Measurements from ENCODE around the gene VAMP8.
A peak's percentile ranks its signal among the peaks of the same experiment; 100 is the strongest.

Gene VAMP8

GRCh38 chr2:85549826-85550225 lies 27.6 kb upstream of the VAMP8 start:
- Histone ChIP-seq H3K4me1 (peaks cover 0 to 1% (median 0%) of the 10 kb centered on the region in 4 donors), H3K4me3 (no peak overlapping the region), H3K27me3 (no peaks in the 10 kb centered on the region), H3K9me3 (no peaks in the 10 kb centered on the region), H3K27ac (peak overlapping the region in 1 of 2 donors; percentile 8), H3K36me3 (peaks cover 58 to 79% (median 75%) of the 10 kb centered on the region in 3 donors)
- intact Hi-C loops (cut with DNase I; ENCODE audit: low total_unique reads), result no loop called here
- no peak for DNase-seq
- no peak for TF ChIP-seq CTCF (IDR thresholded peaks at IDR 0.05)

- H3K4me3 ChIP-seq, result no peak overlapping the region
- no peaks in the 10 kb centered on the region for H3K4me1 ChIP-seq
- H3K27ac ChIP-seq, result peak overlapping the region in 1 of 2 donors; percentile 8
- peak in 1 of 2 donors; percentile 31 for DNase-seq
- no peaks in the 10 kb centered on the region for H3K9me3 ChIP-seq
- intact Hi-C loops (cut with DNase I; ENCODE audit: low total_unique reads), result no loop called here
- TF ChIP-seq CTCF (IDR thresholded peaks at IDR 0.05), result no peak
- H3K36me3 ChIP-seq, result peaks cover 52 to 79% (median 74%) of the 10 kb centered on the region in 3 donors
- no peaks in the 10 kb centered on the region for H3K27me3 ChIP-seq
Measured at GRCh38 chr2:85550486-85550885, 26.9 kb upstream of the VAMP8 start.

GRCh38 chr2:85551698-85552678 lies 25.4 kb upstream of the VAMP8 start:
- intact Hi-C loops (cut with DNase I; ENCODE audit: low total_unique reads), result loop anchor here (2.0 kb wide), 1 partner anchor 131 kb away; no protein-coding TSS in a partner anchor
- DNase-seq, result peak; percentile 87 to 88
- Histone ChIP-seq H3K36me3 (peaks cover 41 to 72% (median 66%) of the 10 kb centered on the region in 3 donors), H3K27me3 (no peaks in the 10 kb centered on the region), H3K4me1 (no peaks in the 10 kb centered on the region), H3K9me3 (no peaks in the 10 kb centered on the region), H3K27ac (peak overlapping the region in 1 of 2 donors; percentile 23), H3K4me3 (no peak overlapping the region)
- peak; percentile 86 to 95 for TF ChIP-seq CTCF (IDR thresholded peaks at IDR 0.05)

- TF ChIP-seq CTCF (IDR thresholded peaks at IDR 0.05), result no peak
- intact Hi-C loops (cut with DNase I; ENCODE audit: low total_unique reads), result loop anchor here (2.0 kb wide), 1 partner anchor 132 kb away; no protein-coding TSS in a partner anchor
Measured at GRCh38 chr2:85553184-85553583, 24.2 kb upstream of the VAMP8 start.

GRCh38 chr2:85554980-85555612 lies 22.3 kb upstream of the VAMP8 start:
- H3K4me3 ChIP-seq, result no peak overlapping the region
- intact Hi-C loops (cut with DNase I; ENCODE audit: low total_unique reads), result no loop called here

More at GRCh38 chr2:85553184-85553583, 24.2 kb upstream of the VAMP8 start:
- no peaks in the 10 kb centered on the region for H3K9me3 ChIP-seq
- H3K4me1 ChIP-seq, result no peaks in the 10 kb centered on the region
- no peak overlapping the region for H3K4me3 ChIP-seq
- no peak overlapping the region for H3K27ac ChIP-seq
- no peaks in the 10 kb centered on the region for H3K27me3 ChIP-seq
- peaks cover 38 to 82% (median 69%) of the 10 kb centered on the region in 3 donors for H3K36me3 ChIP-seq
- no peak for DNase-seq

More at GRCh38 chr2:85554980-85555612, 22.3 kb upstream of the VAMP8 start:
- peaks cover 0 to 15% (median 6%) of the 10 kb centered on the region in 4 donors for H3K4me1 ChIP-seq
- no peak overlapping the region for H3K27ac ChIP-seq
- TF ChIP-seq CTCF (IDR thresholded peaks at IDR 0.05), result no peak
- no peak for DNase-seq
- no peaks in the 10 kb centered on the region for H3K9me3 ChIP-seq
- H3K27me3 ChIP-seq, result no peaks in the 10 kb centered on the region
- H3K36me3 ChIP-seq, result peaks cover 36 to 82% (median 62%) of the 10 kb centered on the region in 3 donors

All from tibial artery (tissue), 4 donors.